GM19328 (cell line): ENCODE results near the gene INPP4A.
"Not testable (repeated sequence)": the region's sequence is repeated elsewhere in the genome, so short reads cannot be mapped to it uniquely, and the experiment has no call there.

ENCODE experiments used
- ATAC-seq: cut with Tn5 transposase; IDR thresholded peaks from one replicate; pipeline ENCODE4 v1.9.1; 2021; ENCODE audit warnings: mild to moderate bottlenecking, moderate library complexity; ENCODE audit not compliant: unreplicated experiment

INPP4A gene

GRCh38 chr2:98577313-98577712, 132.7 kb downstream of the INPP4A start:
- no peak for ATAC-seq

- ATAC-seq, result no peak
These were observed 133.6 kb downstream of the INPP4A start for GRCh38 chr2:98578231-98578630.

GRCh38 chr2:98579926-98580325, 135.3 kb downstream of the INPP4A start:
- ATAC-seq, result no peak

- no peak for ATAC-seq
These were observed 136.1 kb downstream of the INPP4A start for GRCh38 chr2:98580656-98581284.

GRCh38 chr2:98582523-98582922, 137.9 kb downstream of the INPP4A start:
- ATAC-seq, result no peak

GRCh38 chr2:98583276-98583675, 138.6 kb downstream of the INPP4A start:
- no peak for ATAC-seq

GRCh38 chr2:98583816-98584618, 139.4 kb downstream of the INPP4A start:
- no peak for ATAC-seq

- no peak for ATAC-seq
These were observed 140.7 kb downstream of the INPP4A start for GRCh38 chr2:98585386-98585785.

- no peak for ATAC-seq
These were observed 142.0 kb downstream of the INPP4A start for GRCh38 chr2:98586551-98587140.

GRCh38 chr2:98588880-98589431, 144.3 kb downstream of the INPP4A start:
- ATAC-seq, result no peak

- ATAC-seq, result no peak
These were observed 144.8 kb downstream of the INPP4A start for GRCh38 chr2:98589489-98589888.

- no peak for ATAC-seq
These were observed 147.9 kb downstream of the INPP4A start for GRCh38 chr2:98592565-98592964.

- ATAC-seq, result not testable (repeated sequence)
These were observed 150.0 kb downstream of the INPP4A start for GRCh38 chr2:98594665-98595064.

- no peak for ATAC-seq
These were observed 154.2 kb downstream of the INPP4A start for GRCh38 chr2:98598781-98599428.

- ATAC-seq, result no peak
These were observed 157.0 kb downstream of the INPP4A start for GRCh38 chr2:98601532-98602132.

GRCh38 chr2:98604547-98604946, 159.9 kb downstream of the INPP4A start:
- no peak for ATAC-seq

- ATAC-seq, result no peak
These were observed 160.4 kb downstream of the INPP4A start for GRCh38 chr2:98605076-98605475.

- no peak for ATAC-seq
These were observed 161.8 kb downstream of the INPP4A start for GRCh38 chr2:98606431-98606830.

GRCh38 chr2:98607104-98607503, 162.4 kb downstream of the INPP4A start:
- no peak for ATAC-seq

- no peak for ATAC-seq
These were observed 163.1 kb downstream of the INPP4A start for GRCh38 chr2:98607741-98608115.
